Effector memory CD8-positive, alpha-beta T cell (primary cell): Measurements from ENCODE around the gene HIGD1B.

Source experiments
- ATAC-seq: fragments of 150-1000 bp; cut with Tn5 transposase; replicated peaks from 2 replicates; pipeline ENCODE4 v1.10.0; 2021; ENCODE audit warnings: mild to moderate bottlenecking, moderate library complexity
- DNase-seq, 3 experiments: peaks; one replicate each; pipeline ENCODE4 v3.0.0; 2021
- H3K27ac Mint-ChIP-seq, 2 donors: one replicate each; pipeline ENCODE4 v1.8.0; 2022; ENCODE audit warnings: mild to moderate bottlenecking in 2 of 2, mixed read lengths in 2 of 2, moderate library complexity in 2 of 2
- H3K27me3 Mint-ChIP-seq, 2 donors: one replicate each; pipeline ENCODE4 v1.8.0; 2022; ENCODE audit warnings: mixed read lengths in 2 of 2
- H3K36me3 Mint-ChIP-seq: one replicate; pipeline ENCODE4 v1.8.0; 2022; ENCODE audit warnings: mild to moderate bottlenecking, moderate library complexity, mixed read lengths; ENCODE audit not compliant: insufficient read depth
- H3K4me1 Mint-ChIP-seq, 2 donors: one replicate each; pipeline ENCODE4 v1.8.0; 2022; ENCODE audit warnings: low read depth in 2 of 2, mixed read lengths in 2 of 2
- H3K4me3 Mint-ChIP-seq, 2 donors: one replicate each; pipeline ENCODE4 v1.8.0; 2022; ENCODE audit warnings: mild to moderate bottlenecking in 2 of 2, mixed read lengths in 2 of 2, moderate library complexity in 2 of 2
- H3K9me3 Mint-ChIP-seq, 2 donors: one replicate each; pipeline ENCODE4 v1.8.0; 2022; ENCODE audit warnings: mixed read lengths in 2 of 2

HIGD1B gene

DNA sequence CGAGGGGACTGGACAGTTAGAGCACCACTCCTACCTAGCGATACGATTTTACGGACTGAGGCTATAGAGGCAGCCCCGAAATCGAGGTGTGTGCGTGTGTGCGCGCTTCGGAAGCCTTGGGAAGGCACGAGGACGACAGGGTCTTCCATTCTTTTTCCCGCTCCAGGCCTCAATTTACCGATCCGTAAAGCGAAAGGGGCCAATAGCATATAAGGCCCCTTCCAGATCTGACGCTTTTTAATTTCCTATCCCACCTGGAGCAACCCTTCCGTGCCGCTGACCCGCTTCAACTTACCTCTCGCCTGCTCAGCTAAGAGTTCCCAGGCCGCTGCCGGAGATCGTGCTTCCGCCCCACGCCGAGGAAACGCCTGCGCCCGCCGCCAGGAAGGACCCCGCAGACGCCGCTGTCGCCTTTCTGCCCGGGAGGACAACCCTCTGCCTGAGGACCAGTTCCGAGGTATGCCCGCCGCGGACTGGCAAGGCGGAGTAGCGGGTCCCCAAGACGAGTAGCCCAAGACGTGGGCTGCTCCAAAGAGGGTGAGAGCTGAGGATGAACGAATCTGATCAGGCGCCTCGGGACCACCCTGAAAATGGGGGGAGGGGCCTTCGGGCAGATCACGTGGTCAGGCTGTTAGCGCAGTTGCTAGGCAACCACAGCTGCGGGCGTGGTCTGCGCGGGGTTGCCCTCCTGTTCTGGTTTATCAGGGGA, 51.5 kb downstream of the HIGD1B start, which contains the start of gene EFTUD2:
EFTUD2 (minus strand) TSS at position 372 of the 709 bp plus-strand sequence. CDS start 4,924 bp downstream, outside the sequence.
- ATAC-seq (peak; percentile 91), DNase-seq (peak; percentile 94 to 98 (median 94))
- Mint-ChIP-seq H3K9me3 (no peaks in the 10 kb centered on the region), H3K4me1 (peaks cover 17 to 24% of the 10 kb centered on the region in 2 donors), H3K27ac (peak within 1 kb of the TSS; percentile 99 to 100), H3K27me3 (no peaks in the 10 kb centered on the region), H3K4me3 (peak within 1 kb of the TSS; percentile 85 to 95), H3K36me3 (peaks cover 33% of the 10 kb centered on the region)
